IMR-90 (cell line): ENCODE results near the gene ALDOC. TPM values are rescaled to one million over a fixed set of nuclear protein-coding genes. Genes with fewer than 3 reads are reported as not detected.

Experiments
- ATAC-seq: fragments of 200-7000 bp; cut with Tn5 transposase; 2 replicates; pipeline ENCODE4 v1.9.1; 2020; ENCODE audit warnings: low read depth, mild to moderate bottlenecking, moderate library complexity
- BruUV-seq: library from RNA; stranded (reverse); fragments of 400-500 nt; replicated peaks from 2 replicates; lab custom pipeline; 2021; lab: Mats Ljungman, UMichigan
- CTCF ChIA-PET: fragments of 300-600 bp; formaldehyde crosslinking; extraction: SDS; loops from one replicate; lab custom pipeline; 2021; ENCODE audit warnings: antibody characterized with exemption; lab: Yijun Ruan, JAX
- POLR2A ChIA-PET: fragments of 300-600 bp; sonication (Branson Sonifier 250); formaldehyde crosslinking; loops from one replicate; lab custom pipeline; 2022; ENCODE audit warnings: antibody characterized with exemption; ENCODE audit not compliant: unreplicated experiment; lab: Charles Lee
- DNase-seq: peaks from one replicate; pipeline ENCODE4 v3.0.0; 2013
- H2AFZ ChIP-seq: replicated peaks from 2 replicates; pipeline ENCODE3; 2013; ENCODE audit warnings: low read length, mild to moderate bottlenecking; ENCODE audit not compliant: poor library complexity
- H2AK5ac ChIP-seq: 2 replicates; pipeline ENCODE4 v1.6.1; 2013; ENCODE audit warnings: low read depth, low read length, inconsistent platforms
- H2AK9ac ChIP-seq: replicated peaks from 2 replicates; pipeline ENCODE3; 2013; ENCODE audit warnings: mild to moderate bottlenecking, low read depth, low read length, moderate library complexity; ENCODE audit not compliant: poor library complexity
- H2BK120ac ChIP-seq: 2 replicates; pipeline ENCODE4 v1.6.1; 2013; ENCODE audit warnings: low read depth, low read length, inconsistent platforms
- H2BK15ac ChIP-seq: 3 replicates; pipeline ENCODE4 v1.6.1; 2013; ENCODE audit warnings: low read depth, low read length, inconsistent platforms
- H2BK20ac ChIP-seq: 2 replicates; pipeline ENCODE4 v1.6.1; 2013; ENCODE audit warnings: low read depth, mild to moderate bottlenecking, inconsistent platforms, low read length, moderate library complexity
- H2BK5ac ChIP-seq: 2 replicates; pipeline ENCODE4 v1.6.1; 2013; ENCODE audit warnings: mild to moderate bottlenecking, low read depth, low read length, inconsistent platforms; ENCODE audit not compliant: poor library complexity, severe bottlenecking
- H3K14ac ChIP-seq: replicated peaks from 2 replicates; pipeline ENCODE4 v1.6.1; 2013; ENCODE audit warnings: low read depth, low read length, inconsistent platforms
- H3K18ac ChIP-seq: 2 replicates; pipeline ENCODE4 v1.6.1; 2013; ENCODE audit warnings: low read depth, low read length, control low read depth
- H3K23ac ChIP-seq: 2 replicates; pipeline ENCODE4 v1.6.1; 2013; ENCODE audit warnings: low read depth, low read length, inconsistent platforms
- H3K27ac ChIP-seq: 2 replicates; pipeline ENCODE4 v1.5.1; 2013; ENCODE audit warnings: mild to moderate bottlenecking, control low read depth, low read length; ENCODE audit not compliant: insufficient read depth
- H3K27me3 ChIP-seq: 2 replicates; pipeline ENCODE4 v1.6.1; 2013; ENCODE audit warnings: low read length; ENCODE audit not compliant: control insufficient read depth, insufficient read depth
- H3K36me3 ChIP-seq: 2 replicates; pipeline ENCODE4 v1.6.1; 2013; ENCODE audit warnings: low read length, mixed read lengths; ENCODE audit not compliant: control insufficient read depth, insufficient read depth
- H3K4ac ChIP-seq: 2 replicates; pipeline ENCODE4 v1.6.1; 2013; ENCODE audit warnings: low read depth, low read length, inconsistent platforms
- H3K4me1 ChIP-seq: 2 replicates; pipeline ENCODE4 v1.6.1; 2013; ENCODE audit warnings: low read length, mixed read lengths; ENCODE audit not compliant: control insufficient read depth, insufficient read depth
- H3K4me2 ChIP-seq: 2 replicates; pipeline ENCODE4 v1.6.1; 2013; ENCODE audit warnings: low read depth, mild to moderate bottlenecking, control low read depth, low read length, moderate library complexity
- H3K4me3 ChIP-seq: 2 replicates; pipeline ENCODE4 v1.5.1; 2013; ENCODE audit warnings: low read depth, mild to moderate bottlenecking, control low read depth, low read length, moderate library complexity; ENCODE audit not compliant: insufficient read depth
- H3K56ac ChIP-seq: 2 replicates; pipeline ENCODE4 v1.6.1; 2013; ENCODE audit warnings: low read length, inconsistent platforms; ENCODE audit not compliant: insufficient read depth; ENCODE audit errors: extremely low read depth
- H3K79me1 ChIP-seq, 2 experiments: 2 replicates each; pipeline ENCODE4 v1.6.1; 2013; ENCODE audit warnings: low read length in 2 of 2, inconsistent platforms in 1 of 2, low read depth in 1 of 2
- H3K9ac ChIP-seq: 2 replicates; pipeline ENCODE4 v1.6.1; 2013; ENCODE audit warnings: low read depth, low read length, control low read depth
- H3K9me1 ChIP-seq: 2 replicates; pipeline ENCODE4 v1.6.1; 2013; ENCODE audit warnings: low read length, inconsistent platforms; ENCODE audit not compliant: insufficient read depth
- H3K9me3 ChIP-seq: 2 replicates; pipeline ENCODE4 v1.6.1; 2013; ENCODE audit warnings: low read length; ENCODE audit not compliant: control insufficient read depth, insufficient read depth
- H4K20me1 ChIP-seq: 2 replicates; pipeline ENCODE4 v1.6.1; 2013; ENCODE audit warnings: low read length, inconsistent platforms; ENCODE audit not compliant: insufficient read depth
- H4K5ac ChIP-seq: 2 replicates; pipeline ENCODE4 v1.6.1; 2013; ENCODE audit warnings: mild to moderate bottlenecking, low read depth, low read length, control low read depth
- H4K8ac ChIP-seq, 2 experiments: 2 replicates each; pipeline ENCODE4 v1.6.1; 2013; ENCODE audit warnings: low read depth in 2 of 2, low read length in 2 of 2, control low read depth in 1 of 2, inconsistent platforms in 1 of 2
- H4K91ac ChIP-seq: 2 replicates; pipeline ENCODE4 v1.6.1; 2013; ENCODE audit warnings: low read depth, low read length, inconsistent platforms; ENCODE audit not compliant: insufficient read depth
- MAFK ChIP-seq: IDR thresholded peaks from 2 replicates; pipeline ENCODE4 v1.6.1; 2012; ENCODE audit warnings: low read depth, low read length, improper control_type of control experiment
- RFX5 ChIP-seq: IDR thresholded peaks from 2 replicates; pipeline ENCODE4 v1.8.0; 2012; ENCODE audit warnings: low read depth, mild to moderate bottlenecking, low read length, moderate library complexity
- WGBS, 2 experiments: methylation state at CpG; one replicate each; pipeline versions ENCODE4 v1.1.5 to v1.1.7; 2013; ENCODE audit warnings: missing lambda C conversion rate in 2 of 2; ENCODE audit not compliant: insufficient read length in 1 of 2; ENCODE audit errors: extremely low coverage in 2 of 2; 5-methylcytosine and 5-hydroxymethylcytosine counted together
- dilution Hi-C: fragments of 300-500 bp; cut with HindIII; formaldehyde crosslinking; loops from one replicate; pipeline ENCODE4 v1.14.3; 2018; ENCODE audit warnings: low sequenced_read_pairs; ENCODE audit not compliant: unreplicated experiment
- in situ Hi-C: fragments of 300-500 bp; cut with MboI; formaldehyde crosslinking; loops from 3 replicates; pipeline ENCODE4 v1.14.3; 2019; ENCODE audit warnings: low sequenced_read_pairs, inconsistent platforms, mixed read lengths
- intact Hi-C: fragments of 100-400 bp; cut with micrococcal nuclease; formaldehyde crosslinking; loops from 2 replicates; pipeline ENCODE4 v1.10.0; 2022
- polyA plus RNA-seq, 3 experiments: library from polyadenylated mRNA; depleted of rRNA; stranded (reverse); fragments of >200 nt; gene quantifications; 2 replicates each; pipeline ENCODE4 v1.2.3, GENCODE V29; 2012; ENCODE audit warnings: low replicate concordance in 1 of 3
- total RNA-seq: library from RNA; depleted of rRNA; stranded (reverse); fragments of >200 nt; gene quantifications from 2 replicates; pipeline ENCODE4 v1.2.3, GENCODE V29; 2012

The ALDOC gene
- total and polyA plus RNA-seq, 2 of the 4 experiments (the other 2 are of a cell fraction), result 47.0 to 69.7 TPM

DNA sequence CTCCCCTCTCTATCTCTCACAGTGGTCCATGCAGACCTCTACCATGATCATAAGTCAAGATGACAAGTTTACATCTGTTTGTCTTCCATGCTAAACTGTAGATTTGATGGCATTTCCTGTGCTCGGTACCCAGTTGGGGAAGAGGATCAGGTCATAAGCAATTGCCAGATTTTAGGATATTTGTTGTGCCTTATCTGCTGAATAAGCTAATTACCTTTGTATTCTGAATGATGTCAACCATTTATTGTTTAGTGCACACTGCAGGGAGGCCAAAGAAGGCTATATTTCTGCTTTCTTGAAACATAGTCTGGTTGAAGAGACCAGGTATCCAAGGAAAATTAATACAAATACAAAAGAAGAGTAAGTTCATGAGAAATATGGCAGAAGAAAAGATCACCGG, 5.8 kb upstream of the ALDOC start:
- dilution Hi-C loops, result no loop called here
- H2BK5ac ChIP-seq, result no peak overlapping the region
- H3K9me3 ChIP-seq, result no peaks in the 10 kb centered on the region
- no peak overlapping the region for H4K8ac ChIP-seq
- no peak overlapping the region for H4K91ac ChIP-seq
- H2BK20ac ChIP-seq, result no peak overlapping the region
- no peak overlapping the region for H3K4me3 ChIP-seq
- DNase-seq (no peak), ATAC-seq (no peak)
- no peak overlapping the region for H3K9ac ChIP-seq
- in situ Hi-C loops, result no loop called here
- BruUV-seq, result no TSS peak
- H3K4me2 ChIP-seq, result no peak overlapping the region
- H3K23ac ChIP-seq, result no peak overlapping the region
- H2BK15ac ChIP-seq, result no peak overlapping the region
- H4K20me1 ChIP-seq, result no peaks in the 10 kb centered on the region
- H4K5ac ChIP-seq, result no peak overlapping the region
- H3K4ac ChIP-seq, result no peak overlapping the region
- H3K56ac ChIP-seq, result no peak overlapping the region
- no peak overlapping the region for H3K14ac ChIP-seq
- no peak overlapping the region for H2AK5ac ChIP-seq
- no peaks in the 10 kb centered on the region for H3K4me1 ChIP-seq
- peak; percentile 54 for TF ChIP-seq MAFK
- no peak for TF ChIP-seq RFX5
- H2AK9ac ChIP-seq, result no peak overlapping the region
- H3K27me3 ChIP-seq, result no peaks in the 10 kb centered on the region
- no CpG with 5 or more reads among the region's 2 CpGs for WGBS, 2 experiments
- ChIA-PET POLR2A (no interaction called here), CTCF (no interaction called here)
- no peak overlapping the region for H3K18ac ChIP-seq
- intact Hi-C loops, result no loop called here
- no peak overlapping the region for H3K27ac ChIP-seq
- peaks cover 31% of the 10 kb centered on the region for H3K36me3 ChIP-seq
- H3K9me1 ChIP-seq, result no peaks in the 10 kb centered on the region
- no peak overlapping the region for H2BK120ac ChIP-seq
- H2AFZ ChIP-seq, result no peak overlapping the region
- H3K79me1 ChIP-seq, result peaks cover 3 to 10% of the 10 kb centered on the region in 2 experiments; a peak in 3 of 4 replicates
